Left kidney (tissue), 2 donors: ENCODE measurements around the gene JAZF1. TPM values are rescaled to one million over a fixed set of nuclear protein-coding genes. Genes with fewer than 3 reads are reported as not detected.
A peak's percentile ranks its signal among the peaks of the same experiment; 100 is the strongest.
"Not testable (repeated sequence)": the region's sequence is repeated elsewhere in the genome, so short reads cannot be mapped to it uniquely, and the experiment has no call there.

Experiments
- DNase-seq: peaks from one replicate; pipeline ENCODE4 v3.0.0-alpha.2; 2013
- polyA plus RNA-seq: library from polyadenylated mRNA; unstranded; fragments of 120-200 nt; gene quantifications from one replicate; pipeline ENCODE4 v1.2.1, GENCODE V29; 2013; ENCODE audit not compliant: insufficient read length

JAZF1 gene
- polyA plus RNA-seq, 1 donor: 12.6 TPM

DNA sequence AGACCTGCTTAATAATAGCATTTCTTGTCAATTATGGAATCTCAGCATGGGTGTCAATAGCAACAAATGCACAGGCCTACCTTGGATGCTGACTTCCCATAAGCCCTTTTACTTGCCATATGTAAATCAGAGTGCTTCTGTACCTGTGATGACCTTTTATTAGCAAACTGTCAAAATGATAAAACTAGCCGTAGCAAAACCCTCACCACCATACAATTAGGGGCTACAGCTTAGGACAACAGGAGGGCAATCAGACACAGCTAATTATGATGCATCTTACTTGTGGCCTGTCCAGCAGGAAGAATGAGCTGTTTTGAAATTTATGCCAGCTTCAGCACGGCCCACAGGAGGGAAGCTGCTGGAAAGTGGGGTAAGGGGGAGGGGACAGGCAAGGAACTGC lies 239.1 kb downstream of the JAZF1 start:
- DNase-seq: no peak

DNA sequence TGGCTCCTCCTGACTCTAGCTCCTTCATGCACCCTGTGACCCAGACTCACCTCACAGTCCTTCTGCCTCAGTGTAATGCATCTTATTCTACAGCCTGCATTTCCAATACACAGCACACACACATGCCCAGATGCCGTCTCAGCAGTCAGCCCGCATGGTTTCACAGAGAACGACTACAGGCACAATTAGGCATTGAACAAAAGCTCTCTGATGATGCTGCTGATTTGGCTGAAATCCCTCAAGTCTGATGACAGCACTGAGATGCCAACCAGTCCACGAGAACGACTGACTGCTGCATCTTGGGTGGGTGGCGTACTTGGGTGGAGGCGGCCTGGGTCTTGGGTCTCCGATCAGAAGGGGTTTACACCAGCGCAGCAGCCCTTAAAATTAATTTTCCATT lies 240.3 kb downstream of the JAZF1 start:
- DNase-seq: no peak

- no peak for DNase-seq
Observed at GRCh38 chr7:27939893-27940292, 240.7 kb downstream of the JAZF1 start.

DNA sequence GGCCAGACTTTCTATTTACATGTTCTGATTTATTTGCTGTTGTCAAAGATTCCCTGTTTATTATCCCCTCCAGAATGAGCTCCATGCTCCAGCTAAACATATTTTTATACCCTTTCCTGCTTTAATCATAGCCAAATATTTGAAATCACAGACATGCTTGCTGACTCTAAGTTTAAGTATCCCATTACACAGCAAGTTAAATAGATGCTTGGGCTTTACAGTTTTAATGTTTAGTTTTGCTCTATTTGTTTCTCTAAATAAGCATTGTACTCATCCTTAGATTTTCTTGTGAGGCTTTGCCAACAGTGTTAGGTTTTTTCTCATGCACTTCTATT lies 243.9 kb downstream of the JAZF1 start:
- no peak for DNase-seq

- no peak for DNase-seq
Observed at GRCh38 chr7:27936047-27936767, 244.4 kb downstream of the JAZF1 start.

- no peak for DNase-seq
Observed at GRCh38 chr7:27933671-27934565, 246.7 kb downstream of the JAZF1 start.

GRCh38 chr7:27930910-27931476 lies 249.6 kb downstream of the JAZF1 start:
- DNase-seq: no peak

- no peak for DNase-seq
Observed at GRCh38 chr7:27929127-27929526, 251.5 kb downstream of the JAZF1 start.

GRCh38 chr7:27928001-27928400 lies 252.6 kb downstream of the JAZF1 start:
- no peak for DNase-seq

DNA sequence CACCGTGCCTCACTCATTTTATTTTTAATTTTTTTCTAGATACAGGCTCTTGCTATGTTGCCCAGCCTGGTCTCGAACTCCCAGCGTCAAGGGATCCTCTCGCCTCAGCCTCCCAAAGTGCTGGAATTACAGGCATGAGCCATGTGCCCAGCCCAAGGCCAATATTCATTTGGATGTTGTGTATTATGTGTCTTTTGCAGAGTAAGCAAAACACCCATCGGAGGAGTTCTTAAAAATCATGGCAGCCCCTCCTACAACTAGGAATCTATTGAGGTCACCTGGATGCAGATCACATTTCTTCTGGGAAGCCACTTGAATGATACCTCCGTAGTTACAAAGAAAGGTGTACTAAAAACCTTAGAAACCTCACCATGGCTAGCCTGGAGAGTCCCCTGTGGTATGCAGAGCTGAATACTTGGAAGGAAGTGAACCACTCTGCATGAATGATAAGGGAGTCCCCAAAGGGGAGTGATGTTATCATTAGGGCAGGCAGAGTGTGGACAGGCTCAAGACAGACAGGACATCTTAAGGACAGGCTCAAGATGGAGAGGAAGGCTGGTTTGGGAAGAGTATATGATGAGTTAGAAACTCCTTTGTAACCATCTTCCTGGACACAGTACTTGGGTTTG lies 254.9 kb downstream of the JAZF1 start:
- DNase-seq: no peak

DNA sequence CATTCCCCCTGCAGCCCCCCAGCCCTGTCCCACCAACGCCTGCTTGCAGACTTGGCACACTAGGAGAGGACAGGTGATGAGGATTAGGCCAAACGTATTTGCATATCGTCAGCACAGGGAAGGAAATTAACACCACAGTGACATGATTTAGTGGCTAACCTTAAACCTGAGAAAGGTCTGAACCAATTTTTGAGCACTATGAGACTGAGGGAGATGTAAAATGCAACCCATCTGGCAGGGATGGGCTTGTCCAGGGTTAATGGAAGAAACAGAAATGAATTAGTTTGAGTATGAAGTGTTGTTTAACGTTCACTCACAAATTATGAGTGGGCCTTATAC lies 257.0 kb downstream of the JAZF1 start:
- no peak for DNase-seq

- DNase-seq: no peak
Observed at GRCh38 chr7:27922907-27923641, 257.5 kb downstream of the JAZF1 start.

DNA sequence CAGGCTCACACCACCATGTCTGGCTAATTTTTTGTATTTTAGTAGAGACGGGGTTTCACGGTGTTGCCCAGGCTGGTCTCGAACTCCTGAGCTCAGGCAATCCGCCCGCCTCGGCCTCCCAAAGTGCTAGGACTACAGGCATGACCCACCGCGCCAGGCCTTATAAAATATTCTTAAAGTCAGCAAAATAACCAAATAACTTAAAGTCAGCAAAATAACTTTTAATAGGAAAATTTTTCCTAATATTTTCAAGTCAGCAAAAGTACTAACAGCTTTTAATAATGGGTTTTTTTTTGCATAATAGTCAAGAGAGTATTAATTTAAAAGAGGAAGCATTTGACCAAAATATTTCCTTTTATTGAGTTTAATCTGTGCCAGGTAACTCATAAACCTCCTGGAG lies 258.2 kb downstream of the JAZF1 start:
- not testable (repeated sequence) for DNase-seq

- DNase-seq: peak; percentile 87
Observed at GRCh38 chr7:27921081-27921836, 259.3 kb downstream of the JAZF1 start.

GRCh38 chr7:27920281-27920946 lies 260.2 kb downstream of the JAZF1 start:
- no peak for DNase-seq

- no peak for DNase-seq
Observed at GRCh38 chr7:27918503-27918902, 262.1 kb downstream of the JAZF1 start.

GRCh38 chr7:27917774-27918314 lies 262.8 kb downstream of the JAZF1 start:
- DNase-seq: no peak

DNA sequence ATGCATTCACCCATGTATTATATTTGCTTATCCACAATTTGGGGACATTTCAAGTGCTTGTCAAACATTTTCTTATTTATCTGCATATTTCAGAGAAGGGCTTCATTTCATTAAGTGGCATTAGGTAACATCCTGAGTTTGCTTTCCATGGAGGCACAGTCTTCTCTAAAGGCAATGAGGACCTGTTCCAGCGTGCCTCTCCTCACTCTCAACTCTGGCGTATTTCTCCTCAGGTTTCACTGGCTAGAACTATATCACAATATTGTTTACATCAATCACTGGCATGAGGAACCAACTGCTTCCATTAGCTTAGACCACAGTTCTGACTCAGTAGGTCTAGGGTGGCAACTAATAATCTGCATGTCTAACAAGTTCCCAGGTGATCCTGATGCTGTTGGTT lies 263.5 kb downstream of the JAZF1 start:
- DNase-seq: no peak

DNA sequence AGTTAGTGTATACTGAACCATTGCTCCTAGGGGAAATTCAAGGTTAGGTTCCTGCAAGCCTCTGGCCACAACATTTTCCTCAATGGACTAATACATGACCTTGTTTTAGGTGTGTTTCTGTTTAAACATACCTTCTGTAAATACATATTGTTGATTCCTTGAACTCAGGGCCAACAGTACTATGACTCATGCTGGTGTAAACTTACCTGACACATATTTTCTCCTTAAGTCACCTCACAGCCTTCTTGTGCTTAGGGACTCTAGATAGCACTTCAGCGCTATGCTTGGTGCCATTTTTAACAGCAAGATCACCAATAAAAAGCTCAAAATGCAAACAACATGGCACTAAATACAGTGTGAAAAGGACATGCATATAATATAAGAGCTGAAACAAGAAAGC lies 264.2 kb downstream of the JAZF1 start:
- DNase-seq: no peak

GRCh38 chr7:27914409-27914808 lies 266.2 kb downstream of the JAZF1 start:
- no peak for DNase-seq

GRCh38 chr7:27912751-27913150 lies 267.8 kb downstream of the JAZF1 start:
- no peak for DNase-seq
